DMS 273 treated with DMSO at 0.1 percent for 48 hours (cell line): ENCODE results near the gene MSRB1.
"Not testable (repeated sequence)": the region's sequence is repeated elsewhere in the genome, so short reads cannot be mapped to it uniquely, and the experiment has no call there.

ENCODE experiments used
- DNase-seq: peaks from one replicate; lab custom pipeline; 2025; lab: John Stamatoyannopoulos, UW

The MSRB1 gene

DNA sequence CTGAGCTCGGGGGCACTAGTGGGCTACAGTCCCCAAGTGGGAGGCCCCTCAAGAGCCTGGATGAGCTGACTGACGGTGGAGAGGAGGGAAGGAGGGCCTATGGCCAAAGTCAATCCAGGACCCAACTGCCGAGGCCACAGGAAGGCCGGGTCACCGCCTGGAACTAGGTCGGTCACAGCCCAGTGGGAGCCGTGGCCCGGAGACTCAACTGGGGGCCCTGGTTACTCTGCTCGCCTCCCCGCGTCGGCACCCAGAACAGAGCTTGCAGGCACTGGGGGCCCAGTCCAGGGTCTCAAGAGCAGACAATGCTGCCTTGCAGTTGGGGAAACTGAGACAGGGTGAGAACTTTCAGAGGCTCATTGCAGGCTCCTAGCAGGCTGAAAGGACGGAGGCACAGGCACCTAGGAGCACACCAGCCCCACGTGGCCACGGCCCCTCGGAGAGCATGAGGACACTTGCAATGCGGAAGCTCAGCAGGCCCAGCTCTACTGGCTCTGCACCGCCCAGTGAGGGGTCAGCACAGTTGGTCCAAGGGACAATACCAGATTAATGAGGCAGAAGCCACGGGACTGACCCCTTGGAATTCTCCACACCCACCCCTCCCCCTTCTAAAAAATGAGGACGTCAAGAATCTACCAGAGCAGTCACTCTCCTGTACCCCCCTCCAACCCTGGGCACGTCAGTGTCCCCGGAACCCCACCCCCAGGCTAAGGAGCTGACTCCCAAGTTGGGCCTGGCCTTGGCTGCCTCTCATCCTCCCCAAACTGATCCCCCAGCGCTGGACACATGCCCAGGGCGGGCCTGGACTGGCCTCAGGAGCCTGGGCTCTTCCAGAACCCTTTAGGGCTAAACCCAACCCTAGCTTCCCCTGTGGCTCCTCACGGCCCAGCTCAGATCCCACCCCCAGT lies 27.0 kb downstream of the MSRB1 start:
- no peak for DNase-seq

DNA sequence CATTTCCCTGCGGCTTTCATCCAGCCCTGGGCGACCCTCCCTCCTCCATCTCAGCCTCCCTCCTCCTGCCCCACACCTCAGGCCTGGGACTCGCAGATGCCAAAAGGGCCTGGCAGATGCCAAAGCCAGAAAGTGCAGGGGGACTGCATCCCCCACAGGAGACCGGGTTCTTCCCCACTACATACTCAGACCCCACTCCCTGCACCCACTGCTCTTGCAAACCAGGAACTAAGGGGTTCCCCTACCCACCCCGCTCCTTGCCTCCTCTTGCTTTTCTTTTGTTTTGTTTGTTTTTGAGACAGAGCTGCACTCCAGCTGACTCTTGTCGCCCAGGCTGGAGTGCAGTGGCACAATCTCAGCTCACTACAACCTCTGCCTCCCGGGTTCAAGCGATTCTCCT lies 28.0 kb downstream of the MSRB1 start:
- no peak for DNase-seq

DNA sequence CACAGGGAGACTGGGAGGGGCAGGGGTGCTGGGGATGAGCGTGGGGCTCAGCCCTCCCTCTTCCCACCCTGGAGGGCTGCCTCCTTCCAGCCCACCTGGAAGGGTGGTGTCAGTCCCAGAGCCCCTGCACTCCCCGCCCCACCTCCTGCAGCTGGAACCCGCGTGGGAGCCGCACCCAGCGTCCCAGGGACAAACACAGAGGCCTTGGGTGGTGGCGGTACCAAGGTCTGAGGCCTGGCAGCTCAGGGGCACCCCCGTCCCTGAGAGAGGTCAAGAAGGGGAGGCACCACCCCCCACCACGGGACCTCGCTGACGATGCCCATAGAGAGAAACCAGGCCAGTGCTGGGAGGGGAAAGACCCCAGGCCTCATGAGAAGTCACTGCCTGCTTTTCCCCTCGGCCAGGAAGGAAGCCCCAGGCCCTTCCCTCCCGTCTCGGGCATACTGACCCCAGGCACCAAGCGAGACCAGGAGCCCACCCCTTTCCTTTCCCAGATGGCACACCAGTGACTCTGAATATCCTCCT lies 28.9 kb downstream of the MSRB1 start:
- DNase-seq: no peak

DNA sequence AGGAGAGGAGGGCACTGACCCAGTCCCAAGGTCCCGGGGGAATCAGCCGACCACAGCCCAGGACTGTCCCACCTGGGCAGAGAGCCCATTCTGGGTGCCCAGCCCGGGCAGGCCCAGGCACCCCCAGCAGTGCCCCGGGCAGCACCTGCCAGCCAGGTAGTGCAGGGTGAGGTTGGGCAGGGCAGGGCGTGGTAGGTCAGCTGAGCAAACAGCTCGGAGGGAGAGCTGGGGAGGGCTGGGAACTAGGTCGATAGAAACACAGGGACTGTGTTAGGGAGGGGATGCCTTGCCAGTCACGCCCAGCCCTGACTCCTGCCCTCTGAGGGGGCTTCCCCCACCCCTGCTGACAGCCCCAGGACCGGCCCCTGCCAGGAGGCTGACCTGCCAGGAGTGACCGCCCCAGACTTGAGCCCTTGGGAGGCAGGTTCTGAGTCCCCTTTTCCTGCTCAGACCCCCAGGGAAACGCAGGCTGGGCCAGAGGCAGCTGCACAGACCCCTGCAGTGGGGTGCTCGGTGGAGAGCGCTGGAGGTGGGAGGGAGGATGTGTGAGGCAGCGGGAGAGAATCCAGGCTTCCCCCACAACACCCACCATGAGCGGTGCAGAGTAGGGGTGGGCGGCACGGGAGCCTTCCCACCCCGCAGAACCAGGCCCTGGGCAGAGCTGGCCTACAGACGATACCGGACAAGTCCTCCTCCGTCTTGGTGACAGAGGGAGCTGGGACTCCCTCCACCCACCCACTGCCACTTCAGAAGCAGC lies 29.5 kb downstream of the MSRB1 start:
- no peak for DNase-seq

DNA sequence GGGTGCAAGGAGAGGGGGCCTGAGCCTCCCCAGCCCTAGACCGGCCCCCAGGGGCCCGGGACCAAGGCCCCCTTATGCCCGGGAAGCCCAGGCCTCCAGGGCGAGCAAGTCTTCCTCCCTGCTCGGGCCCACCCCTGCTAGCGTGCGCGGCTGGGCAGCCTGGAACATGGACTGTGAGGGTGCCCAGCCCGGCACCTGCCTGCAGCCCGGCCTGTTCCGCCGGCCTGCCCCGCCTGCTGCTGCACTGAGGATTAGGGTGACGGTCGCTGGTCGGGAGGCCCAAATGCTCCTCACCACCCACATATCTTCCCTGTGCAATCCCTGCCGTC lies 30.8 kb downstream of the MSRB1 start:
- no peak for DNase-seq

DNA sequence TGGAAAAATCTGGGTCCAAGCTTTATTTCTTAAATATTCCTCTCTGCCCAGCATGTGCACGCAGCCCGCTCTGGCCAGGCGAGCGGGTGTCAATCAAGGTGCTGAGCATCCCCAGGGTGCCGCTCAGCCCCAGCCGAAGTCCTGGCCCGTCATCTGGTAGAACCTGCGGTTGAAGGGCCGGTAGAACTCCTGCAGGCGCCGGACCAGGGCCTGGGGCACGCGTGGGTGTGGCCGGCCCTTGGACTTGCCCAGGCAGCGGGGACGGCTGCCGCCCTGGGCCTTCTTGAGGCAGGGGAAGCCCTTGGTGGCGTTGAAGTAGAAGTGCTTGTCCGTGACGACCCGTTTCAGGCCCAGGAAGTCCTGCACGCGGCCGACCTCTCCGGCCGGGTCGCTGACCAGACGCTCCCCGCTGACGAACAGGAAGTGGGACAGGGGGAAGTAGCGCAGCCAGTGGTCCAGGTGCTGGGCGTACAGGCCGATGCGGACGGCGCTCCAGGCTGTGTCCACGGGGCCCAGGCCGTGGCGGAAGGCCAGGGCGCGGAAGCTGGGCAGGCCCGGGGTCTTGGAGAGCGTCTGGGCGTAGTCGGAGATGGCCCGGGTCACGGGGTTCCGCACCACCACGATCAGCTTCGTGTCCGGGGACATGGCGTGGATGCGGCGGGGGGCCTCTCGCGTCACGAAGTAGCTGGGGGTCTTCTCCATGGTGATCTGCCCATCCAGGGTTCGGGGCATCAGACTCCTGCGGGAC lies 31.4 kb downstream of the MSRB1 start:
- no peak for DNase-seq

DNA sequence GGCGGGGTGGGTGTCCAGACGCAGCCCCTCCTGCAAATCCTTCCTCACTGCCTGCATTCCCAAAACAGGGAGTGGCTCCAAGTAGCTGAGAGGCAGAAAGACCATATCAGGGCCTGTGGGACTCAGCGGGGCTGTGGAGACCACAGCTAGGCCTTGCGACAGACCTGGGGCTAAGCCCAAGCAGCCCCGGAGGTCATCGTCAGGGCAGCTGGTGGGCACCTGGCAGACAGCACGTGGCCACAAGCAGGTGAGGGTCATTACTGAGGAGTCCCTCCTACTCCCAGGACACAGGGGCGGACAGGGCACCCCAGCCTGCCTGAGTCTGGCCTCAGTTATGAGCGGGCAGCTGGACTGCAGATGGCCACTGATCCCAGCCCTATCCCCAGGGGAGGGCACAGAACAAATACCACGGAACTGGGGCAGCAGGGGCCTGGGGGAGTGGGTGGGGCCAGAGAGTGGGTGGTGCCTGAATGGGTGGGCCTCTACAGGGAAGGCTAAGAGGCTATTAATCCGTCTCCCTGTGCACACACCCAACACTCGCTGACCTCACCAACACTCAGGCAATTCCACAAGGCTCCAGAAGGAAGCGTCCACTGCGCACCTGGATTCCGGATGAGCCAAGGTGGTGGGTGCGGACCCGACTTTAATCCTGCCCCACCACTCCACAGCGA lies 33.3 kb downstream of the MSRB1 start:
- DNase-seq: no peak

DNA sequence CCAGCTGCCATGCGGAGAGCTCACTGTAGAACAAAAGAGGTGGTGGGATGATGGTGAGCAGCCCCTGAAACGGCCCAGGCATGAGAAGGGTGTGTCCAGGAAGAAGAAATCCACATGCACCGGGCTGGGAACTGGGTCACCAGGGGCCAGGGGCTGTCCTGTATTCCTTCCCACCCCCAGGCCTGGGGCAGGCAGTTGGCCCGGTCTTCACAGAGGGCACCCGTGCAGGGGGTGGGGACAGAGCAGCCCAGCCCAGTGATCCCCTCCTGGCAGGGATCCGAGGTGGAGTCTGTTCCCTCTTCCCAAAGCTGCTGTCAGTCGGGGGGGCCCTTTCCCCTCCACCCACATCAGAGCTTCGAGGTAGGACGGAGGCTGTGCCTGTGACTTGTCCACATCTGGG lies 34.0 kb downstream of the MSRB1 start:
- DNase-seq: no peak

DNA sequence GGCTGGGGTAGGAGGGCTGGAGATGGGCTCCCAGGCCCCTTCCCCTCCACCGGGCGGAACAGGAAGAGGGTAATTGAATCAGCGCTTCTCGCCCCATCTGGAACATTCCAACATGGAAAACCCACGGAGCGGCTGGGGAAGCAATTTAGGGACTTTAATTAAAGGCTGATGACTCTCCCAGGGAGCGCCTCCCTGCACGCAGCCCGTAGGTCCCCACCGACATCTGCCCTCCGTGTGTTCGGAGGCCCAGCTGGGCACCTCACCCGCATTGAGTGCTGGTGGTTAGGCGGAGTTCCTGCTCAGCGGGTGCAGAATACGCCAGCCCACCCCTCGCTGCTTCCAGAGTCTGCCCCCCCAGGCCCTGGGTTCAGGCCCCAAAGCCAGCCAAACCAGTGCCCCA lies 34.8 kb downstream of the MSRB1 start:
- DNase-seq: no peak

DNA sequence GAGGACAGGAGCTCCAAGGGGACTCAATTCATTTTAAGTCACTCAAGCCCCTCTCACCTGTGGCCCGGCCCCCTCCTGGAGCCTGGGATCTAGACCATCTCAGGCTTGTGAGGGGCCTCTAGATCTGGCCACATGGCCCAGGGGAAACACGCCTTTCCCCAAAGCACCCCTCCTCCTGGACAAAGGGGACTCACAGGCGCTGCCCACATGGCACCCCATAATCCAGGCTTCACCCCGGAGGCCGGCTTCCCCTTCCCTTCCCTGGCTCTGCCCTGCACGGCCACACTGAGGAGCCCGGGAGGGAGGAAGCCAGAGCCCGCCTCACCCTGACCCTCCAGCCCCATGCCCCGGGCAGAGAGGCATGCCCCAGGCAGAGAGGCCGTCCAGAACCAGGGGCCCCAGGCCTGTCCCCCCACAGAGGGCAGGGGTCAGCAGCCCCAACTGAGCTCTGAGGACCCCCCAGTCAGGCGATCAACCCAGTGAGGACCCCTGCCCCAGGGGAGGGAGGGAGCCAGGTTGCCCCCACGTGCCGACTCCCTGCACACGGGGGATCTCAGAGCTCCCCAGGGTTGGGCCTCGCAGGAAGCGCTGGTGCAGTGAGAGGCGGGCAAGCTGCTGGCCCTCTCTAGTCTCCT lies 35.7 kb downstream of the MSRB1 start:
- no peak for DNase-seq

DNA sequence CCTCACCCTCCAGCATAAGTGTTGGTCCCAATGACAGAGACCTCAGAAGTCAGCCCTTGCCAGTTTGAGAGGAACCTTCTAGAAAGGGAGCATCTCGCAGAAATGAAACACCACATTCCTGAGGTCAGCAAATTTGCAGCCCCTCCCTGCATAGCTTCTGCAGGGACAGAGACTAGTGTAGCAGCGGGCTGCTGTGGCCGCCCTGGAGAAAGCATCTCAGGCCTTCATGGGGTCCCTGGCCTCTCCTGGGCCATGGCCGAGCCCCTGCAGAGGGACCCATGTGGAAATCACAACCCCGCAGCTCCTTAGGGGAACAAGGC lies 36.2 kb downstream of the MSRB1 start:
- DNase-seq: no peak

DNA sequence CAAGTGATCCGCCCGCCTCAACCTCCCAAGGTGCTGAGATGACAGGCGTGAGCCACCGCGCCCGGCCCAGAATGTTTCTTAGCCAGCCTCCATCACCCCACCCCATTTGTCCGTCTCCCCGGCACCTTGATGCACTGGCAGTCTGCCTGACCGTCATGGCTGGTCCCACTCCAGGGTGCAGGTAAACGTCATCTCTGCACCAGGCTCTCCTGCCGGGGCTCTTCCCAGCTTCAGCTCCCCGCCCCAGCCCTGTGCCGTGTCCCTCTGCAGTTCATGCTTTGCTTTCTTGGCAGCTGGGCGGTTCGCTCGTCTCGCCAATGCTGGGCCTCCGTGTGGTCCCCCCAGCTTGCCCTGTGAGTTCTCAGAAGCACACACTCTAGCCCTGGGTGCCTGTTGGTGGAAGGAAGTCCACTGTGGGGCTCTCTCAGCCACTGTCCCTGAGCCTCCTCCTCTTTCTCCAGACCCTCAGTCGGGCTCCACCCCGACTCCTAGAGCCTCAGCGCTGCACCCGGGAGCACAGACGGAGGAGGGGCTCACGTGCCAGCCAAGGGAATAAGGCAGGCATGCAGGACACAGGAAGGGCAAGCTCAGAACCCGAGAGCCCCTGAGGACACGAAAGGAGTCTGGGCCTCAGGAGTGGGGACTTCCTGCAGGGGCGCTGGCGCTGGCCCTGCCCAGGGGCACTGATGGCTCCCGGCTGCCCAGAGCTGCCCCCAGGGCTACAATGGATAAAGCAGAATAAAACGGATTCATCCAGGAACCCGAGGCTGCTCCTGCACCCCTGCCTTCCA lies 36.7 kb downstream of the MSRB1 start:
- no peak for DNase-seq

DNA sequence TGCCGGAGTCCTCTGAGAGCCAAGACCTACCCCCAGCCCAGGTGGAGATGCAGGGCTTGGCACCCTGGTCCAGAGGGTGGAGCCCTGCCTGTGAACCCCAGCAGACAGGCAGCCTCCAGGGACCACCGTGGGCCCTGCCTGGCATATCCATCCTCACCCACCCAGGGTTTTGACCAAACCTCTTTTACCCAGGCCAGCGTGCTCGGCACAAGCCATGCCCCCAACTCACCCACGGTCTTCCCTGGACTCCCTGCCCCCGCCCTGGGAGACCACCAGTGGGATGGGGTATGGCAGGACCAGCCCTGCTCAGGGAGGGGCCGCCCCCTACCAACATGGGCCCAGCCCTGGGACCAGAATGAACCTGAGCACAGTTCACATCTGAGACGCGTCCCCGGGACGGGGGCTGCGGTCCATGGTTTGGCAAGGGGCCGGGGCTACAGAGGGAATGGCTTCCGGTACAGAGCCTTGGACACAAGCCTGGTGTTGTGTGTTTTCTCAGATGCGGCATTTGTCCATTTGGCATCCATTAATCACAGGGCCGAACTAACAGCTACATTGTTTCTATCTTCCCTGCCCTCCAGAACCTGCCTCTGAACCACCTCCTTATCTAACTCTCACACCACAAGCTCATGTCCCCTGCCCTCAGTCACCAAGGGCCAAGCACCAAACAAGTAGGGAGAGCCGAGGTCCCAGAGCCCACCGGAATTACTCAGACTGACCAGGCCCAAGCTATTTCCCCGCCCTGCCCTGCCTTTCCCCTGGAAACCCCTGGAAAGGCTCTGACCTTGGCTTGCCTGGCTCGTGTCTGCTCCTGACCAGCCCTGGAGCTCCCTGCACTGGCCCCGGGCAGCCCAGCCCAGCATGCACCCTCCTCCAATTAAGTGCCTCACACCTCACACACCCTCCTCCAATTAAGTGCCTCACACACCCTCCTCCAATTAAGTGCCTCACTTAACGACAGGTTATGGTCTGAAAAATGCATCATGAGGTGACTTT lies 38.9 kb downstream of the MSRB1 start:
- no peak for DNase-seq

DNA sequence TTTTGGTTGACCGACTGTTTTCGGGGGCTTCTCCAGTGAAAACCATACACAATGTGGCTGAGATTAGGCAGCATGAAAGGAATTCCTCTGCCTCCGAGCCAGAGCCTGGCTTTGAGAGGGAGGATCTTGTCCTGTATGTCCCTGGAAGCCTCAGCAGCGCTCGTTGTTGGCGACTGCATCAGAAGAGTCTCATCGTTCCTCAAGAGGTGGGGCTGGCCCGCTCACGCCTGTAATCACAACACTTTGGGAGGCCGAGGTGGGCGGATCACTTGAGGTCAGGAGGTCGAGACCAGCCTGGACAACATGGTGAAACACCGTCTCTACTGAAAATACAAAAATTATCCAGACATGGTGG lies 39.8 kb downstream of the MSRB1 start:
- DNase-seq: no peak

DNA sequence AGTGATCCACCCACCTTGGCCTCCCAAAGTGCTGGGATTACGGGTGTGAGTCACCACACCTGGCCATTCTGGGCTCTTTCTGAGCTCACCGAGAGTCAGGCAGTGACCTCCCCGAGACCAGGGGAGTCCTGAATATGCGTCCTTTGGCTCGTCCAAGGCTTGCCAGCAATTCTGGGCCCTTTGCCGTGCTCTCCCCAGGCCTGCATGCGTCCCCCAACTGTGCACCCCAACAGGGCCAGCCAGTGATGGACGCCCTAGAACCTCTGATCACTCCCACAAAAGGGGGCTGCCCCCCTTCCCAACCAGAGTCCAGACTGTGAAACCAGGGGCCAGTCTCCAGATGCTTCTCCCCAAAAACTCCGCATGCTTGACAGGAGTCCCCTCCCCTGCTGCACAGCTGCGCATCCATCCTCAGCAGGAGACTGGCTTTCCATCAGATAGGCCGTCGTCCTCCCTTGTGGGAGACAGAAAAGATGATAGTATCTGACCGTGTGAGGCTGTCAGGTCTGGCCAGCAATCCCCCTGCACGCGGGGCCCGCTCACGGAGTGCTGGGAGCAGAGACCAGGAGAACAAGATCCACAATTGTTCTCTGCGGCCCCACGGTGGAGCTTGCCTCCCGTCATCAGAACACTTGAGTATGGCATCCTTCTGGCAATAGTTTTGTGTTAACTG lies 40.3 kb downstream of the MSRB1 start:
- no peak for DNase-seq

DNA sequence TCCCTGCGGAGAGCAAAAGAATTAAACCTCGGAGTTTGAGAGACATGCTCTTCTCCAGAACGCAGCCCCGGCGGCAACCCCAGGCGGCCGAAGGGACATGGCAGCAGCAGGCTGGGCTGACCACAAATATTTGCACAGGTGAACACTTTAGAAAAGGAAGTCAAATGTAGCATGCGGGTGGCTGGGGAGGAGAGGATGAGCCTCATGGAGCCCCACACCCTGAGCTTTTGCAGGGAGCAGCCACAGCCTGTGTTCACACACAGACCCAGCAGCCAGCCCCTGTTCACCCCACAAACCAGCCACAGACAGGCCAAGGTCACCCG lies 42.6 kb downstream of the MSRB1 start:
- no peak for DNase-seq

DNA sequence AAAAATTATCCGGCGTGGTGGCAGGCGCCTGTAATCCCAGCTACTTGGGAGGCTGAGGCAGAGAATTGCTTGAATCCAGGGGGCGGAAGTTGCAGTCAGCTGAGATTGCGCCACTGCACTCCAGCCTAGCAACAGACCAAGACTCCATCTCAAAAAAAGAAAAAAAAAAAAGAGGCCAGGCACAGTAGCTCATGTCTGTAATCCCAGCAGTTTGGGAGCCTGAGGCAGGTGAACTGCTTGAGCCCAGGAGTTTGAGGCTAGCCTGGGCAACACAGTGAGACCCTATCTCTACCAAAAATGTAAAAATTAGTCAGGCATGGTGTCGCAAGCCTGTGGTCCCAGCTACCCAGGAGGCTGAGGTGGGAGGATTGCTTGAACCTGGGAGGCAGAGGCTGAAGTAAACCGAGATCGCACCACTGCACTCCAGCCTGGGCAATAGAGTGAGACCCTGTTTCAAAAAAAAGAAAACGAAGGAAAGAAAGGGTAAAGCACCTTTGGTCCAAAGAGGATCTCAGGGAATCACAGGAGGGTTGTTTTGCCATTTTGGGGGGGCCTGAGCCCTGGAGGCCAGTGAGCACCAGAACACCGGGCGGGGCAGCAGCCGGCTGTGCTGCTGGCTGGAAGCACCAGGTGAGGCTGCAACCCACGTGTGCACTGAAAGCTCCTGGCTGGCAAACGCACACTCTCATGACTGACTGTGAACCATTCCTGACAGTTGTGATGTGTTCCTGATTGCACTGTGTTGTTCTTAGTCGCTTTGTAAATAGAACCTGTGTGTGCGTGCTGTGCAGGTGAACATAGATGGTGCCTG lies 43.2 kb downstream of the MSRB1 start:
- no peak for DNase-seq

DNA sequence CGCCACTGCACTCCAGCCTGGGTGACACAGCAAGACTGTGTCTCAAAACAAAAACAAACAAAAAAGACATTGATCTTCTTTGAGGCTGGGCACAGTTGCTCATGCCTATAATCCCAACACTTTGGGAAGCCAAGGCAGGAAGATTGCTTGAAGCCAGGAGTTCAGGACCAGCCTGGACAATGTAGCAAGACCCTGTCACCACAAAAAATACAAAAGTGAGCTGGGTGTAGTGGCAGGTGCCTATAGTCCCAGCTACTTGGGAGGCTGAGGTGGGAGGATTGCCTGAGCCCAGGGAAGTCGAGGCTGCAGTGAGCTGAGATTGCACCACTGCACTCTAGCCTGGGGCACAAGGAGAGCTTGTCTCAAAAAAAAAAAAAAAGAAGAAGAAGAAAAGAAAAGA lies 45.3 kb downstream of the MSRB1 start:
- not testable (repeated sequence) for DNase-seq
